Breast epithelium (tissue), 4 donors: ENCODE results near the gene MROH7. TPM values are rescaled to one million over a fixed set of nuclear protein-coding genes. Genes with fewer than 3 reads are reported as not detected.

Experiments used
- DNase-seq, 2 donors: peaks; one replicate each; pipeline ENCODE4 v3.0.0-alpha.2; 2019; ENCODE audit warnings: low spot score in 2 of 2
- H3K27ac ChIP-seq, 2 donors: fragments of 200-600 bp; sonication (generic) in 1 of 2; one replicate each; pipeline ENCODE4 v1.5.1; 2016 to 2019; ENCODE audit warnings: mild to moderate bottlenecking in 1 of 2
- H3K27me3 ChIP-seq, 2 donors: fragments of 200-600 bp; sonication (generic) in 1 of 2; one replicate each; pipeline versions ENCODE4 v1.5.1 to v1.6.0; 2017 to 2019; ENCODE audit warnings: control low read depth in 1 of 2, mild to moderate bottlenecking in 1 of 2
- H3K36me3 ChIP-seq: fragments of 200-600 bp; one replicate; pipeline ENCODE4 v1.5.1; 2019
- H3K4me1 ChIP-seq, 2 donors: fragments of 200-600 bp; sonication (generic); one replicate each; pipeline ENCODE4 v1.5.1; 2016 to 2019; ENCODE audit warnings: control low read depth in 1 of 2
- H3K4me3 ChIP-seq, 3 donors: fragments of 200-600 bp; sonication (generic); 1 replicate in 2 of 3; 2 replicates in 1 of 3; pipeline ENCODE4 v1.5.1; 2016 to 2019; ENCODE audit warnings: mild to moderate bottlenecking in 3 of 3, moderate library complexity in 2 of 3
- H3K9me3 ChIP-seq, 2 donors: fragments of 200-600 bp; sonication (generic) in 1 of 2; one replicate each; pipeline ENCODE4 v1.5.1; 2016 to 2019; ENCODE audit warnings: control low read depth in 1 of 2
- CTCF ChIP-seq, 3 donors: fragments of 450-650 bp; IDR thresholded peaks; one replicate each; pipeline ENCODE4 v1.5.1; 2016 to 2017; ENCODE audit warnings: antibody characterized with exemption in 3 of 3, mild to moderate bottlenecking in 3 of 3, moderate library complexity in 3 of 3
- POLR2A ChIP-seq: fragments of 450-650 bp; IDR thresholded peaks from one replicate; pipeline ENCODE4 v1.6.1; 2016; ENCODE audit warnings: antibody characterized with exemption, mild to moderate bottlenecking, moderate library complexity
- POLR2AphosphoS5 ChIP-seq, 3 donors: sonication (generic); formaldehyde crosslinking; IDR thresholded peaks; one replicate each; pipeline ENCODE4 v1.6.1; 2017; ENCODE audit warnings: antibody characterized with exemption in 3 of 3
- intact Hi-C: fragments of 100-400 bp; cut with DNase I; formaldehyde crosslinking; loops from one replicate; pipeline ENCODE4 v1.15.1; 2023; ENCODE audit warnings: low total_unique reads
- total RNA-seq, 3 donors: library from RNA; depleted of rRNA; stranded (reverse); fragments of >200 nt; gene quantifications; one replicate each; pipeline ENCODE4 v1.1.0, GENCODE V29; 2016

MROH7 gene
- total RNA-seq, result 1 to 10 TPM in 1 of 3 donors, under 1 TPM in 2; 0.66 to 5.3 (median 0.80) TPM

- DNase-seq, result no peak
- H3K9me3 ChIP-seq, result peaks cover 5 to 9% of the 10 kb centered on the region in 2 donors
- TF ChIP-seq POLR2AphosphoS5 (IDR thresholded peaks at IDR 0.05), result no peak
- TF ChIP-seq CTCF (IDR thresholded peaks at IDR 0.05), result no peak
- TF ChIP-seq POLR2A, result no peak
- H3K27me3 ChIP-seq, result no peaks in the 10 kb centered on the region
- intact Hi-C loops, result no loop called here
- H3K36me3 ChIP-seq, result no peaks in the 10 kb centered on the region
- no peaks in the 10 kb centered on the region for H3K4me1 ChIP-seq
- H3K27ac ChIP-seq, result no peak within 1 kb of the TSS
- H3K4me3 ChIP-seq, result no peak within 1 kb of the TSS
These were observed at the start of gene MROH7 for GRCh38 chr1:54640863-54641836. Gene MROH7 (plus strand): TSS chr1:54641786. CDS start chr1:54652927, 11,141 bp downstream.

- Histone ChIP-seq H3K4me1 (no peaks in the 10 kb centered on the region), H3K27ac (no peak overlapping the region), H3K4me3 (no peak overlapping the region), H3K27me3 (no peaks in the 10 kb centered on the region), H3K9me3 (no peaks in the 10 kb centered on the region), H3K36me3 (no peaks in the 10 kb centered on the region)
- no peak for TF ChIP-seq POLR2AphosphoS5 (IDR thresholded peaks at IDR 0.05)
- no peak for TF ChIP-seq POLR2A
- TF ChIP-seq CTCF (IDR thresholded peaks at IDR 0.05), result no peak
- no peak for DNase-seq
- intact Hi-C loops, result no loop called here
These were observed 47.9 kb upstream of the MROH7 start for GRCh38 chr1:54593571-54594160.

GRCh38 chr1:54594463-54594862 lies 47.1 kb upstream of the MROH7 start:
- intact Hi-C loops, result no loop called here
- Histone ChIP-seq H3K36me3 (no peaks in the 10 kb centered on the region), H3K27me3 (no peaks in the 10 kb centered on the region), H3K4me3 (no peak overlapping the region), H3K9me3 (no peaks in the 10 kb centered on the region), H3K27ac (no peak overlapping the region), H3K4me1 (no peaks in the 10 kb centered on the region)
- DNase-seq, result no peak
- TF ChIP-seq POLR2A (no peak), POLR2AphosphoS5 (IDR thresholded peaks at IDR 0.05) (no peak), CTCF (IDR thresholded peaks at IDR 0.05) (no peak)

GRCh38 chr1:54595956-54596498 lies 45.6 kb upstream of the MROH7 start:
- TF ChIP-seq POLR2AphosphoS5 (IDR thresholded peaks at IDR 0.05), result no peak
- no peak for TF ChIP-seq POLR2A
- TF ChIP-seq CTCF (IDR thresholded peaks at IDR 0.05), result no peak
- intact Hi-C loops, result no loop called here
- H3K36me3 ChIP-seq, result no peaks in the 10 kb centered on the region
- no peak for DNase-seq
- H3K4me3 ChIP-seq, result no peak overlapping the region
- H3K9me3 ChIP-seq, result no peaks in the 10 kb centered on the region
- H3K4me1 ChIP-seq, result no peaks in the 10 kb centered on the region
- H3K27me3 ChIP-seq, result no peaks in the 10 kb centered on the region
- no peak overlapping the region for H3K27ac ChIP-seq

GRCh38 chr1:54596756-54597155 lies 44.8 kb upstream of the MROH7 start:
- H3K4me3 ChIP-seq, result no peak overlapping the region
- no peak for TF ChIP-seq CTCF (IDR thresholded peaks at IDR 0.05)
- no peak for TF ChIP-seq POLR2AphosphoS5 (IDR thresholded peaks at IDR 0.05)
- no peak for TF ChIP-seq POLR2A
- no peaks in the 10 kb centered on the region for H3K9me3 ChIP-seq
- H3K27ac ChIP-seq, result no peak overlapping the region
- H3K27me3 ChIP-seq, result no peaks in the 10 kb centered on the region
- no peak for DNase-seq
- no peaks in the 10 kb centered on the region for H3K36me3 ChIP-seq
- intact Hi-C loops, result no loop called here
- H3K4me1 ChIP-seq, result no peaks in the 10 kb centered on the region
